OCI-LY1 (cell line): ENCODE measurements around the gene NEB.

Source experiments
- H2AFZ ChIP-seq: fragments of 200-600 bp; sonication (generic), shearing (Covaris generic); 2 replicates; pipeline ENCODE4 v1.6.0; 2014; ENCODE audit warnings: antibody characterized with exemption, mild to moderate bottlenecking, low read length
- H3F3A ChIP-seq: fragments of 200-600 bp; sonication (generic), shearing (Covaris generic); 2 replicates; pipeline ENCODE4 v1.6.0; 2014; ENCODE audit warnings: mild to moderate bottlenecking, antibody characterized with exemption, low read length, moderate library complexity; ENCODE audit not compliant: insufficient read depth
- H3K27ac ChIP-seq: fragments of 200-600 bp; sonication (generic); 2 replicates; pipeline ENCODE4 v1.5.1; 2014; ENCODE audit warnings: low read length, mixed run types, mild to moderate bottlenecking, low read depth; ENCODE audit not compliant: poor library complexity, severe bottlenecking
- H3K27me3 ChIP-seq: fragments of 200-600 bp; sonication (generic); 2 replicates; pipeline ENCODE4 v1.6.0; 2014; ENCODE audit warnings: antibody characterized with exemption, mild to moderate bottlenecking, low read length, moderate library complexity; ENCODE audit not compliant: insufficient read depth
- H3K36me3 ChIP-seq: fragments of 200-600 bp; sonication (generic); 2 replicates; pipeline ENCODE4 v1.6.1; 2014; ENCODE audit warnings: mild to moderate bottlenecking, antibody characterized with exemption, low read length, moderate library complexity, mixed read lengths; ENCODE audit not compliant: insufficient read depth
- H3K4me1 ChIP-seq: fragments of 200-600 bp; sonication (generic); 2 replicates; pipeline ENCODE4 v1.5.1; 2014; ENCODE audit warnings: mild to moderate bottlenecking, low read length, moderate library complexity; ENCODE audit not compliant: insufficient read depth, severe bottlenecking
- H3K4me2 ChIP-seq: fragments of 200-600 bp; sonication (generic), shearing (Covaris generic); 2 replicates; pipeline ENCODE4 v1.6.1; 2014; ENCODE audit warnings: low read length
- H3K4me3 ChIP-seq: fragments of 200-600 bp; sonication (generic); 2 replicates; pipeline ENCODE4 v1.5.1; 2014; ENCODE audit warnings: low read length, low read depth, mild to moderate bottlenecking, mixed read lengths; ENCODE audit not compliant: poor library complexity, severe bottlenecking
- H3K79me2 ChIP-seq: fragments of 200-600 bp; shearing (Covaris generic); 2 replicates; pipeline ENCODE4 v1.6.1; 2016; ENCODE audit warnings: mixed run types, low read length, mixed read lengths; ENCODE audit not compliant: insufficient read depth
- H3K9ac ChIP-seq: fragments of 200-600 bp; sonication (generic), shearing (Covaris generic); 2 replicates; pipeline ENCODE4 v1.6.1; 2014; ENCODE audit warnings: mild to moderate bottlenecking, low read length, mixed read lengths
- H3K9me2 ChIP-seq: fragments of 200-600 bp; sonication (generic), shearing (Covaris generic); 2 replicates; pipeline ENCODE4 v1.6.1; 2014; ENCODE audit warnings: low read depth, mild to moderate bottlenecking, low read length, mixed read lengths
- H3K9me3 ChIP-seq: fragments of 200-600 bp; shearing (Covaris generic); 2 replicates; pipeline ENCODE4 v1.6.1; 2014; ENCODE audit warnings: low read length, mixed read lengths
- H4K20me1 ChIP-seq: fragments of 200-600 bp; sonication (generic), shearing (Covaris generic); 2 replicates; pipeline ENCODE4 v1.6.0; 2016; ENCODE audit warnings: mild to moderate bottlenecking, low read length; ENCODE audit not compliant: insufficient read depth
- EZH2 ChIP-seq: fragments of 200-600 bp; sonication (generic), shearing (Covaris generic); IDR thresholded peaks from 2 replicates; pipeline ENCODE4 v1.8.0; 2017; ENCODE audit warnings: borderline replicate concordance, mixed run types, mild to moderate bottlenecking, antibody characterized with exemption, low read length, moderate library complexity, mixed read lengths
- TF ChIP-seq, protein P1 (sequence below): fragments of 200-600 bp; sonication (generic), shearing (Covaris generic); IDR thresholded peaks from 2 replicates; pipeline ENCODE4 v1.5.1; 2017; ENCODE audit warnings: mild to moderate bottlenecking, antibody characterized with exemption, low read length, moderate library complexity, mixed read lengths

Gene NEB

GRCh38 chr2:151640087-151640486, 94.2 kb downstream of the NEB start:
- Histone ChIP-seq H3K9me2 (no peaks in the 10 kb centered on the region), H3K27ac (no peak overlapping the region), H2AFZ (no peak overlapping the region)

GRCh38 chr2:151638990-151639389, 95.3 kb downstream of the NEB start:
- Histone ChIP-seq H3K4me1 (peaks cover 11% of the 10 kb centered on the region), H3K27ac (no peak overlapping the region), H3K79me2 (no peaks in the 10 kb centered on the region), H3K4me2 (no peak overlapping the region), H3K9me2 (no peaks in the 10 kb centered on the region), H3K27me3 (no peaks in the 10 kb centered on the region), H3K4me3 (no peak overlapping the region), H3F3A (no peaks in the 10 kb centered on the region), H3K9me3 (no peaks in the 10 kb centered on the region), H3K9ac (no peak overlapping the region), H2AFZ (no peak overlapping the region), H4K20me1 (no peaks in the 10 kb centered on the region), H3K36me3 (no peaks in the 10 kb centered on the region)
- TF ChIP-seq, protein P1, sequence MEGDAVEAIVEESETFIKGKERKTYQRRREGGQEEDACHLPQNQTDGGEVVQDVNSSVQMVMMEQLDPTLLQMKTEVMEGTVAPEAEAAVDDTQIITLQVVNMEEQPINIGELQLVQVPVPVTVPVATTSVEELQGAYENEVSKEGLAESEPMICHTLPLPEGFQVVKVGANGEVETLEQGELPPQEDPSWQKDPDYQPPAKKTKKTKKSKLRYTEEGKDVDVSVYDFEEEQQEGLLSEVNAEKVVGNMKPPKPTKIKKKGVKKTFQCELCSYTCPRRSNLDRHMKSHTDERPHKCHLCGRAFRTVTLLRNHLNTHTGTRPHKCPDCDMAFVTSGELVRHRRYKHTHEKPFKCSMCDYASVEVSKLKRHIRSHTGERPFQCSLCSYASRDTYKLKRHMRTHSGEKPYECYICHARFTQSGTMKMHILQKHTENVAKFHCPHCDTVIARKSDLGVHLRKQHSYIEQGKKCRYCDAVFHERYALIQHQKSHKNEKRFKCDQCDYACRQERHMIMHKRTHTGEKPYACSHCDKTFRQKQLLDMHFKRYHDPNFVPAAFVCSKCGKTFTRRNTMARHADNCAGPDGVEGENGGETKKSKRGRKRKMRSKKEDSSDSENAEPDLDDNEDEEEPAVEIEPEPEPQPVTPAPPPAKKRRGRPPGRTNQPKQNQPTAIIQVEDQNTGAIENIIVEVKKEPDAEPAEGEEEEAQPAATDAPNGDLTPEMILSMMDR = no peak
- no peak for TF ChIP-seq EZH2

More at GRCh38 chr2:151640087-151640486, 94.2 kb downstream of the NEB start:
- Histone ChIP-seq H3K9me3 (no peaks in the 10 kb centered on the region), H3K4me1 (peaks cover 11% of the 10 kb centered on the region), H3K4me2 (no peak overlapping the region), H4K20me1 (no peaks in the 10 kb centered on the region), H3K79me2 (no peaks in the 10 kb centered on the region), H3K36me3 (no peaks in the 10 kb centered on the region), H3F3A (no peaks in the 10 kb centered on the region), H3K4me3 (no peak overlapping the region), H3K9ac (no peak overlapping the region), H3K27me3 (no peaks in the 10 kb centered on the region)
- TF ChIP-seq, protein P1 = no peak
- no peak for TF ChIP-seq EZH2

DNA sequence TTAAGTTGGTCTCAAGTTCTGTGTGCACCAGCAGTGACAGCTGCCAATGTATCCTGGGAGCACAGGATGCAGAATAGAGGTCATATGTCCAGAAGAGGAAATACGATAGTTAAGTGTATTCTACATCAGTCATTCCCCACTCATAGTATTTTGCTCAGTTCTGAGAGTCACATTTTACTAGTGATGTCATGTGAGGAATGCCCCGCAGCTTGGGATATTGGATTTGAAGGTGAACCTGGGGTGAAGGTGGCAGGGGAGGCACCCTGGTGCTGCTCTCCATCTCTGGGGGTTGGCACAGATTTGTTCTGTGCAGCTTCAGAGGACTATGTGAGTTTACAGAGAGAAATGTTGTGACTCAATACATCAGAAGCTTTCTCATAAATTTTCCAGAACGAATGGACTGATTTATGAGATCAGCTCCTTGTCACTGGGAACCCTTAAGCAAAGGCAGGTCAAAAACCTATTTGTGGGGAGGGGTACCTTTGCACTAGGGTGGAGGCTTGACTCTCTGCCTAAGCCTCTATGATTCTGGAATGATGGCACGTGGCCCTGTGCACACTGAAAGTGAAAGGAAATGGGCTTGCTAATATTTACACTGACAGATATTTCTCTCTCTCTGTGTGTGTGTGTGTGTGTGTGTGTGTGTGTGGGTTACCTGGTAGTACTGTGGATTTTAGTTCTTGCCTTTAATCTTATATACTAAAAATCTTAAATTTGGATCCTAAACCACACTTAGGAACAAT, 95.9 kb downstream of the NEB start:
- no peaks in the 10 kb centered on the region for H3K27me3 ChIP-seq
- no peaks in the 10 kb centered on the region for H3K9me3 ChIP-seq
- no peak overlapping the region for H3K27ac ChIP-seq
- H3K4me3 ChIP-seq = no peak overlapping the region
- no peaks in the 10 kb centered on the region for H3K79me2 ChIP-seq
- no peak overlapping the region; the same call in 1 of the 2 replicates for H3K9ac ChIP-seq
- H2AFZ ChIP-seq = peak overlapping the region; percentile 93; the same call in 1 of the 2 replicates
- H3K36me3 ChIP-seq = no peaks in the 10 kb centered on the region
- no peaks in the 10 kb centered on the region for H3K9me2 ChIP-seq
- H3K4me1 ChIP-seq = peaks cover 11% of the 10 kb centered on the region
- TF ChIP-seq, protein P1 = no peak
- TF ChIP-seq EZH2 = no peak
- H3F3A ChIP-seq = no peaks in the 10 kb centered on the region
- H3K4me2 ChIP-seq = peak overlapping the region; percentile 29; the same call in 1 of the 2 replicates
- H4K20me1 ChIP-seq = no peaks in the 10 kb centered on the region
